ENCODE results near the gene SPINK9.

Gene SPINK9

DNA sequence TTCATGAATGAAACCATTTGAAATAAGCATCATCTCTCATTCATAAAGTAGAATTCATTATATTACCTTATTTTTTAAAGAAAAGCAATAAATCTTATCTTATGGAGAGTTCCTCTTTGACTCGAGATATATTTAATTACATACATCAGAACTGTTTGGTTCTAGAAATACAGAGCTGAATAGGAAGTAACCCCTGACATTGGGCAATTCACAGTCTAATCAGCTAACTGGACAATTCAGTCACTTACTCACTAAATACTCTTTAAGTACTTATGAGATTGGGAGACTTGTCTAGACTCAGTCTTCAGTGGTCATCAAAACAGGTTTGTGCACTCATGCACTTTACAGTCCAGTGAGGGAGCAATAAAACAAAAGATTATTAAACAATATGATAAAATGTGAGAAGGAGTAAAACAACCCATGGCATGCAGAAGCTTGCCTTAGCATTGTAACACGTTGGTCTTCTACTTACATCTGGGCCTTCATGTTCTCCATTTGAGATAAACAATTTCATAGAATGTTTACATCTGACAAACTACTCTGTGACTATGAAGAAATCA lies 36.9 kb downstream of the SPINK9 start:
- DNase-seq = no peak

GRCh38 chr5:148372893-148373292 lies 37.5 kb downstream of the SPINK9 start:
- no peak for DNase-seq

DNA sequence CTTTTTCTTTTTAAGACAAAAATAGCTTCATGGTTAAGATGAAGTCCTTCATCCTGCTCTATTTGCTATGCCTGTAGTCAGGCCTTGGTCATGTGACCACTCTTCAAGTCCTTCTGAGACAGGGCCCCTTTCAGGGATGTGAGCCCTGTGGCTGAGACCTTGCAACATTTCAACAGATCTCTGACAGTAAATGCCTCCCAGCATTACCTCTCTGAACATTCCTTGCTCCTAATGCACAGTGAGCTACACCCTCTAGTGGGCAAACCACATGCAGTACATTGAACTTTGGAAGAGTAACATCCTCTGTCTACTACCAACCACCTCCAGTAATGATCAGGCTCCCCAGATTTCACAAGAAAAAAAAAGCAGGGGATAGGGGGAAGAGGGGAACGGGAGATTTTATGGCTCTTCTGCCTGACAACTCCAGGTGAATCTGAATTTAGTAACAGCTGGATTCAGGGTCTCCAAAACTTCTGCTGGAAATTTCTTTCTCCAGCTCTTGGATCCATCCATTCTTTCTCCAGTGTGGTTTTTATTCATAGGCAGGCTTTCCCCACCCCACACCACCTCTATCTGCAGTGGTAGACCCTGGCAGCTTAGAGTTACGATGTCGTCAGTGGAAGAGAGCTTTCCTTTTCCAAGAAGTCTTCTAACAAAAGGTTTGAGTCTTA lies 39.5 kb downstream of the SPINK9 start:
- DNase-seq = peak; percentile 20

DNA sequence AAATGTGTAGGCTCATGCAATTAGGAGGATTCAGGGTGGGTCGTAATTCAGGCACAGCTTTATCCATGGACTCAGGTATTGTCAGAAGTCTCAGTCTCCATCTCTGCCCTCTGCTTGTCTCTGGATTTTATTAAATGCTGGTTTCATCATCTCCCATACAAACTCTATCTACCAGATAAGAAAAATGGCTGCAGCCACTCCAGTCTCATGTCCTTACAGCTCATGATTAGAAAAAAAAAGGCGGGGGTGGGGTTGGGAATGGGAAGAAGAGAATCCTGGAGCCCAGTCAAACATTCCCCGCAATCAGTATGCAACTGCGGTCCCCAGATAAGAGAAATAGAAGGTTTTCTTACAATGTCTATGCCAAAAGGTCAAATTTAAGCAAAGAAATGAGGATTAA lies 40.8 kb downstream of the SPINK9 start:
- DNase-seq = no peak

- DNase-seq = no peak
These were observed 43.3 kb downstream of the SPINK9 start for GRCh38 chr5:148378670-148379069.

- DNase-seq = no peak
These were observed 44.0 kb downstream of the SPINK9 start for GRCh38 chr5:148379340-148379739.

GRCh38 chr5:148381906-148382305 lies 46.5 kb downstream of the SPINK9 start:
- no peak for DNase-seq

GRCh38 chr5:148382961-148383360 lies 47.6 kb downstream of the SPINK9 start:
- DNase-seq = no peak

- peak; percentile 97 for DNase-seq
These were observed 48.4 kb downstream of the SPINK9 start, which contains the start of gene FBXO38 for GRCh38 chr5:148383564-148384379. TSS of gene FBXO38 (plus strand) at chr5:148383958. CDS start at chr5:148394777, 10,819 bp downstream.

GRCh38 chr5:148384380-148384737 lies 49.0 kb downstream of the SPINK9 start:
- DNase-seq = no peak

GRCh38 chr5:148385094-148385493 lies 49.7 kb downstream of the SPINK9 start:
- no peak for DNase-seq

- DNase-seq = no peak
These were observed 50.7 kb downstream of the SPINK9 start for GRCh38 chr5:148386041-148386440.

DNA sequence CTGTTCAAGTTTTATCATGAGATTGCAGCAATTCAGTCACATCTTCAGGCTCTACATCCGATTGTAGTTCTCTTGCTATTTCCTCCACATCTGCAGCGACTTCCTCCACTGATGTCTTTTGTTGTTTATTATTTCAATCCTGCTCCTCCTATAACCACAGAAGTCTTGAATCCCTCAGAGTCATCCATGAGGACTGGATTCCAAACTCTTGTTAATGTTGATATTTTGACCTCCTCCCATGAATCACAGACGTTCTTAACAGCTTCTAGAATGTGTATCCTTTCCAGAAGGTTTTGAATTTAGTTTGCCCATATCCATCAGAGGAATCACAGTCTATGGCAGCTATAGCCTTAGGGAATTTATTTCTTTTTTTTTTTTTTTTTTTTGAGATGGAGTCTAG lies 52.0 kb downstream of the SPINK9 start:
- DNase-seq = no peak

- DNase-seq = no peak
These were observed 53.3 kb downstream of the SPINK9 start for GRCh38 chr5:148388696-148389095.

Measured in activated CD4-positive, alpha-beta T cell treated with anti-CD3 and anti-CD28 coated beads for 48 hours (primary cell).